Activated CD8-positive, alpha-beta memory T cell treated with anti-CD3 and anti-CD28 coated beads, Interleukin-2, amount 50 U/mL, for 24 hours (primary cell): Measurements from ENCODE around the gene MAD1L1.

ENCODE experiments used
- DNase-seq: peaks from one replicate; pipeline ENCODE4 v3.0.0-alpha.2; 2020; ENCODE audit errors: extremely low read depth

The MAD1L1 gene

DNA sequence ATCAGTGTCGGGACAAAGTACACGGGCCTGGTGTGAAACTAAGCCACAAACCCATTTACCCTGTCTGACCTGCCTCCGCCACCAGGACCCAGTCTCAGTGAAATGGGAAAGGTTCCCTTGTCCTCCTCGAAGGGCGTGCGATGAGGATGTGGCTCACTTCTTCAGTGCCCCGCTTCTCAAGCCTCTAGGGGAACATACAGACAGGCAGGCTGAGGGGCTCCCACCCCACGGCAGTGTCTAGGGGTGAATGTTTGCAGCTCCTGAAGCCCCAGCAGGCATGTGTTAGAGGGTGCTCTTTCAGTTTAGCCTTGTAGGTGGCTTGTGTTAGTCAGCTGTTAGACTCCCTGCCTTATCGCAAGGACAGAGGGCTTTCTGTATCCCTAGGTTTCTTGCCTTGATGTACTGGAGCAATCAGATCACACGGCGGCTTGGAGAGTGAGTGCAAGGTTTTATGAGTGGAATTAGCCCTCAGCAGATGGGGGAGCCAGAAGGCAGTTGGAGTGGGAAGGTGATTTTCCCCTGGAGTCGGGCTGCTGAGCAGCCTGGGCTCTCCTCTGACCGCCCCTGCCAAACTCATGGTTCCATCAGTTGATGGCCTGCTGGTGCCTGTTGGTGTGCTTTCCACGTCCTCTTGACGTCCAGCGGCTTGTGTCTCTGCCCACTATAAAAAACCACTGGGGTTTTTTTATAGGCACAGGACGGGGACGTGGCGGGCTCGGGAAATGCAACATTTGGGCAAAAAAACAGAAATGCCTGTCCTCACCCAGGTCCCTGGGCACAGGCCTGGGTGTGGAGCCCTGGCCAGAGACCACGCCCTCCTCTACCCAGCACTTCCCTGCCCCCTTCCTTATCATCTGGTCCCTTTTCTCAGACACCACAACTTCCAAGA is 10.0 kb upstream of the MAD1L1 start:
- DNase-seq, result no peak

GRCh38 chr7:2241580-2242540 is 9.1 kb upstream of the MAD1L1 start, which contains the start of the genes MRM2 and NUDT1:
Gene MRM2 (minus strand): TSS chr7:2242205. CDS start chr7:2242169, 36 bp downstream.
Gene NUDT1 (plus strand): TSS chr7:2242226. CDS start chr7:2244575, 2,349 bp downstream.
- DNase-seq, result peak; percentile 18

GRCh38 chr7:2239242-2239641 is 6.5 kb upstream of the MAD1L1 start:
- DNase-seq, result no peak

DNA sequence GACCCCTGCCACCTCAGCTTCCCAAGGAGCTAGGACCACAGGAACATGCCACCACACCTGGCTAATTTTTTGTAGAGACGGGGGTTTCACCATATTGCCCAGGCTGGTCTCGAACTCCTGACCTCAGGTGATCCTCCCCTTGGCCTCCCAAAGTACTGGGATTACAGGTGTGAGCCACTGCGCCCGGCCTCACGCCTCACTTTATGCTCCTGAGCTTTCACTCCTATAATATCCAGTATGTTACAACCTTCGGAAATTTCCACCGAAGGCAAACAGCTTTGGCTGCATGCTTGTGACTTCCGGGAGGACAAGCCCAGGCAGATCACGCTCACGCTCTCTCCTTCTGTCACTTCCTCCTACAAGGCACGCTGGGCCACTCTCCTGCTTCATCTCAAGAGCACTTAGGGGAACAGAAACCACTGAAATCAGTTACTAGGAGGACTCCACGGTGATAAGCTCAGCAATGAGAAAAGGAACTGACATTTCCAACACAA is 4.4 kb upstream of the MAD1L1 start:
- no peak for DNase-seq

GRCh38 chr7:2233926-2234325 is 1.2 kb upstream of the MAD1L1 start:
- no peak for DNase-seq

GRCh38 chr7:2231992-2232765 is 566 bp downstream of the MAD1L1 start:
- no peak for DNase-seq

- DNase-seq, result no peak
These were observed 1.9 kb downstream of the MAD1L1 start for GRCh38 chr7:2230882-2231281.

DNA sequence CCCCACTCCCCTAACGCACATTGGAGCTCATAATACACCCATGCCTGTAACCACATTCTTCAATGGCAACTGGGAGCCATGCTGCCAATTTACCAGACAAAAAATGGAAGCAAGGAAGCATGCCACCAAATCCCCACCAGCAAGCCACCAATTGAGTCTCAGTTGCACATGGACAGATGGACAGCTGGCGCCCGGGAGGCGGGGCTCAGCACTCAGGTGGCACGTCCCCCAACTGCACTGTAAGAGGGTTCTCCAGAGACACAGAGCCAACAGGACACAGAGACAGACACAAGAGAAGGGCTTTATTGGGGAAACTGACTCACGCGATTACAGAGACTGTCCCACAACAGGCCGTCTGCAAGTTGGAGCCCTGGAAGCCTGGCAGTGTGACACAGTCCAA is 2.5 kb downstream of the MAD1L1 start:
- no peak for DNase-seq

DNA sequence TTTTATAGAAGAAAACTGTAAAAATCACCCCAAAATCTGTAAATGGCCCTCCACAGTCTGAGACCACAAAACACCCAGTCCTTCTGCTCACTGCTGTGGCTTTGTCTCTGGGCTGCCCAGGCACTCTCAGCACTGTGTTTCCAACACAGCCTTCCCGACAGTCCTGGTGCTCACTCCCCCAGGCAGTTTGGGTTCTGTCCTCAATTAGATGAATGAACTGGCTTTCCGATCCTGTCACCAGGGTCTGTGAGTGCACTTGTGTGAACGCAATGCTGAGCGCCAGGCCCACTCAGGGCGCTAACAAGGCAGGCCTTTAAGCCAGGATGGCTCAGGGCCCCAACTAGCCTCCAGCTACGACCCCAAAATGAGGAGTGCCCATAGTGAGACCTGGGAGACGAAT is 3.3 kb downstream of the MAD1L1 start:
- DNase-seq, result no peak

GRCh38 chr7:2228921-2229320 is 3.8 kb downstream of the MAD1L1 start:
- no peak for DNase-seq

GRCh38 chr7:2227699-2228098 is 5.0 kb downstream of the MAD1L1 start:
- DNase-seq, result no peak

DNA sequence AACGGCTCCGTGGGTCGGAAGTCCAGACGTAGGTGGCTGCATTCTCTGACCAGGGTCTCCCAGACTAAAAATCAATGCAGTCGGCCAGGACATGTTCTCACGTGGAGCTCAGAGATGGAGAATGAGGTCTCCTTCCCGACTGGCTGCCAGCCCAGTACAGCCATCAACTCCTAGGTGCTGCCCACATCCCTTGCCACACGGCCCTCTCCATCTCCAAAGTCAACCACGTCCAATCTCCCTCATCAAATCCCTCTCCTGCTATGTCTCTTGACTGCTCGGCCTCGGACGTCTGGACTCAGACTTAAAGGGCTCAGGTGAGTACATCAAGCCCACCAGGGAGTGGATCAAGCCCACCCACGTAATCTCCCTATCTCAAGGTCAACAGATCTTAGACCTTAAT is 6.9 kb downstream of the MAD1L1 start:
- no peak for DNase-seq

DNA sequence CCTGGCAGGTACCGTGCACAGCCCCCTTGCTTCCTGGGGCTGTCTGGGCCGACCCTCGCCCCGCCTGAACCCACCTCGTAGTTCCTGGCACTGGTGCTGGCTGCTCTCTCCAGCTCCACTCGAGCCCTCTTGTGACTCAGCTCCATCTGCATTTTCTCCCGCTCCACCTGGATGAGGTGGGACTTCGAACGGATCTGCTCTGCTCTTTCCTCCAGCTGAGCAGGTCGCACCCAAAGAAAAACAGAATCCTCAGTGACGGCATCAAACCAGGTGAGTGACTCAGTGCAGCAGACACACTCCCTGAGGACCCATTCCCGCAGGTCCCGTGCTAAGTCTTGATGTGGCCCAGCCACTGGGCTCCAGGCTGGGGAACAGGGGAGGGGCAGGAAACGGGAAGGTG is 7.4 kb downstream of the MAD1L1 start:
- DNase-seq, result no peak

GRCh38 chr7:2224934-2225333 is 7.8 kb downstream of the MAD1L1 start:
- no peak for DNase-seq

- no peak for DNase-seq
These were observed 8.2 kb downstream of the MAD1L1 start for GRCh38 chr7:2224491-2224928.

DNA sequence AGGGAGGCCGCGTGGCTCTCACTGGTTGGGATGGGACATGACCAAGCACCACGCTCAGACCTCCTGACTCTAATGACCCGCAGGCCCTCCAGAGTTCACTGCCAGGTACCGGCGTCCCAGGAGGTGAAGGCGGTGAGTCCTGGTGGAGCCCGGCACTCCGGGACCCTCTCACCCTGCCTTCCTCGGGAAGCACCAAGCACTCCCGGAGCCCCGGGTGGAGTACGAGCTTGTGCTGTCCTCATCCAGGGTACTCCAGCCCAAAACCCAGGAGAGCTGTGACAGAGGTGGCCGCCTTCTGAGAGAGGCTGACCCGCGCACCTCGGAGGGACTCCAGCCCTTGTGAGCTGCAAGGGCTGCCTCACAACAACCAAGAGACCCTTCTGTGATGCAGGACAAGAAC is 9.4 kb downstream of the MAD1L1 start:
- no peak for DNase-seq

DNA sequence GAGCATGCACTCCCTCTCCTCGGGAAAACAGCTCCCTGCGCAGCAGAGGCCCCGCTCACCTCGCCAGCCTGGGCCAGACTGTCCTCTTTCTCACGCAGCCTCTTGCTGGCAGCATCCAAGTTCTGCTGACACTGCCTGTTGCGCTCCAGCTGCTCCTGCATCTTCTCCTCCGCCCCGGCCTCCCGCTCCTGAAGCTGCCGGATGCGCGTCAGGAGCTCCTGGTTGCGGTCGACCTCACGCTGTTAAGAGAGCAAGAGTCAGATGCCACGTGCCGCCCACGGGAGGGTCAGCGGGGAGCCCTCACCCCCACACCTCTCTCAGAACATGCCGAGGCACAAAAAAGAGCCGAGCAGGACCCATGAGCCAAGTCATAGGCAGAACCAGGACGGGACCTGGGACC is 10.2 kb downstream of the MAD1L1 start:
- DNase-seq, result no peak

- no peak for DNase-seq
These were observed 11.8 kb downstream of the MAD1L1 start for GRCh38 chr7:2220954-2221353.

DNA sequence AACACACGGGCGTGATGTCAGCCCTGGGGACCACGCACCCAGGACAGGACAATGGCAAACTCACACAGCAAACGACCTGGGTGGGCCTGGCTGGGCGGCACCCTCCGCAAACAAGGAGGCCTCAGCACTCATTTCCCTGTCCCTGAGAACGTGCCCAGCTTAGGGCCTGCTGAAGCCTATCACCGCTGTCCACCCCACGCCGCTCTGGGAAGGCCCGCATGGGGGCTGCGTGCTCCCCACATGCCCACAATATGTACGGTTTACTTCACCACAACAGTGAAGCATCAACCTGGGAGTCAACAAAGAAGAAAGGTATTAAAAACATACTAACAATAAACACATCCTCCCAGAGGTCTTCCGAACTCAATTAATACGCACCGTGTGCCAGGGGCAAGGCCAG is 12.2 kb downstream of the MAD1L1 start:
- DNase-seq, result no peak

DNA sequence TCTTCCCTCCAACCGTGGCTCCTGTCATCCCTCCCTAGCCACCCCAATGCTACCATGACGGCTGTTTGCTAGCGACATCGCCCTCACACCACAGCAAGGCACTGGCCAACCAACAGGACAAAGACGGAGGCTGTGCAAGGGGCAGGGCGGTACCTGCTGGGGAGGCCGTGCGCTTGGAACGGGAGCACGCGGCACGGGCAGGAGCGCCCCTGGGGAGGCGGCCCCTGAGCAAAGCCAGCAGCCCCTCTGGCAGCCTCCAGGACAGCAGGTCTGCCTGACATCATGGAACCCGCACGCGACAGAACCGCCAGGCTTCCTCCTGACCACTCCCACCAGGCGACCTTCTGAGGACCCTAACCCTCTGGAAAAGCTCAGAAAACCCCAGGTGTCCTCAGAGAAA is 12.7 kb downstream of the MAD1L1 start:
- DNase-seq, result no peak

DNA sequence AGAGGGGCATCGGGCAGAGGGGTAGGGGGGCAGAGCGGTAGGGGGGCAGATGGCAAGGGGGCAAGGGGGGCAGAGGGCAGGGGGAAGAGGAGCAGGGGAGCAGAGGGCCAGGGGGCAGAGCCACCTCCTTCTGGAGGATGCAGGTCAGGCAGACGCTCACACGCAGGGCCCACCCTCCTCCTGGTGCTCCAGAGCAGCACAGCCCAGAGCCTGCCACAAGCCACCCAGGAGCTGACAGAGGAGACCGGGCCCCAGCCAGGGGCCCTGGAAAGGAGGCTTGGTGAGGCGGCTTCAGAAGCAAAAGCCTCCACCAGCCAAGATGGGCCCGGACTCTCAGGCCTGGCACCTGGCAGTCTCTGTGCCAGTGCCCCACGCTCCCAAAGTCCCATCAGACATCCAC is 13.1 kb downstream of the MAD1L1 start:
- DNase-seq, result no peak

DNA sequence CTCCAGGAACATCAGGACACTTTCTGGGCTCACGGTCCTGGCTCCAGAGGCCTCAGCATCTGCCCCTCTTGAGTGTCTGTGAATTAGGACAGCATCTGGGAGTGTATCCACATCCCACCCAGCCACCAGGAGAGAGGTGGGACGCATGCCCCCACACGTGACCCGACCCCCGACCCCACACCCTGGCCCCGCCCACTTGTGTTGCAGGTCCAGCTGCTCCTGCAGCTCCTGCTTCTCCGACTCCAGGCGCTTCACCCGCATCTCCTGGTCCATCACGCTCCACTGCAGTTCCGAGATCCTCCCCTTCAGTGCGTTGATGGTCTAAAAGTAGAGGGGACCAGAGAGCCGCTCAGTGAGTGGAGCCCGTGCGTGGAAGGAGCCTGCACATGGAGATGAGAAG is 13.6 kb downstream of the MAD1L1 start:
- DNase-seq, result no peak
